Ishikawa (cell line): ENCODE results near the gene GID8.

ENCODE experiments used
- EGR1 ChIP-seq: IDR thresholded peaks from 2 replicates; pipeline ENCODE4 v1.6.1; 2012
- FOXM1 ChIP-seq: IDR thresholded peaks from 2 replicates; pipeline ENCODE4 v1.6.1; 2012; ENCODE audit warnings: low read depth, borderline replicate concordance
- NFIC ChIP-seq: IDR thresholded peaks from 2 replicates; pipeline ENCODE4 v1.6.1; 2012
- TAF1 ChIP-seq: IDR thresholded peaks from 2 replicates; pipeline ENCODE4 v1.6.1; 2012; ENCODE audit warnings: low read depth, mild to moderate bottlenecking
- ZBTB7A ChIP-seq: IDR thresholded peaks from 2 replicates; pipeline ENCODE4 v1.6.1; 2012; ENCODE audit warnings: low read depth
- TF ChIP-seq, protein P1 (sequence below): IDR thresholded peaks from 2 replicates; pipeline ENCODE4 v1.6.1; 2012; ENCODE audit warnings: low read depth, mild to moderate bottlenecking

DNA sequence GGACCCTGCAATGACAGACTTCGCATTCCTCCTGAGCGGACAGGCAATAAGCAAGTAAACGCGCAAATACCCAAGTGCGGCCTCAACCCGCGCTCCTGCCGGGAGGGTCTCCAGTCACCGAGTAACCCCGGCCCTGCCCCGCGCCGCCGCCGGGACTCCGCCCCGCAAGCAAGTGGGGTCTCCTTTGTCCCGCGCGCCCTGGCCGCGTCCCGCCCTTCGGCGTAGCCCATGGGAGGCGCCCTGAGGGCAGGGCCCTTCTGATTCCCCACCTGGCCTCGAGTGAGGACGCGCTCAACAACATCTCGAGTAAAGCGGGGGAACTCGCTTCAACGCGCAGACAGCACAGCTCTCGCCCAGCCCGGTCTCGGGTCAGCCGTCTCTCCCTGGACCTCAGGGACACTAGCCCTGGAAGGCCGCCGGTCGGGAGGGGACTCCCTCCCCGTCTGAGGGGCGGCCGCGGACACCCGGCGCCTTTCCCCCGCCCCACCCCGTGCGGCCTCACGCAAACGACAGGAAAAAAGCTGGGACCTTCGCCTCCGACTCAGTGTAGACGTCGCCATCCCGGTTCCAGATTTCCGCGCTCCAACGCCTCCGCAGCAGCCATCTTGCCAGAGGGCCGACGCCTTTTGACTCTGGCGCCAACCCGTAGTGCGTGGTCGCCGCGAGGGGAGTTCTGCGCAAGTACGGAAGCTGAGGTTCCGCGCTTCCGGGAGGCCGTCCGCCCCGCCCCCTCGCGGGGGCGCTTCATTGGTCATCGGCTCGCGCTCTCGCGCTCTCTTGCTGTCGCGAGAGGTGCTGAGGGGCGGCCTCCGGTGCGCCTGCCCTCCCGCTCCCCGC, 461 bp upstream of the GID8 start:
- TF ChIP-seq ZBTB7A (peak; percentile 66; the same call in 1 of the 2 replicates), FOXM1 (no peak; the same call in 1 of the 2 replicates), TAF1 (peak; percentile 96), NFIC (peak; percentile 27; the same call in 1 of the 2 replicates), EGR1 (peak; percentile 92)
- TF ChIP-seq, protein P1, sequence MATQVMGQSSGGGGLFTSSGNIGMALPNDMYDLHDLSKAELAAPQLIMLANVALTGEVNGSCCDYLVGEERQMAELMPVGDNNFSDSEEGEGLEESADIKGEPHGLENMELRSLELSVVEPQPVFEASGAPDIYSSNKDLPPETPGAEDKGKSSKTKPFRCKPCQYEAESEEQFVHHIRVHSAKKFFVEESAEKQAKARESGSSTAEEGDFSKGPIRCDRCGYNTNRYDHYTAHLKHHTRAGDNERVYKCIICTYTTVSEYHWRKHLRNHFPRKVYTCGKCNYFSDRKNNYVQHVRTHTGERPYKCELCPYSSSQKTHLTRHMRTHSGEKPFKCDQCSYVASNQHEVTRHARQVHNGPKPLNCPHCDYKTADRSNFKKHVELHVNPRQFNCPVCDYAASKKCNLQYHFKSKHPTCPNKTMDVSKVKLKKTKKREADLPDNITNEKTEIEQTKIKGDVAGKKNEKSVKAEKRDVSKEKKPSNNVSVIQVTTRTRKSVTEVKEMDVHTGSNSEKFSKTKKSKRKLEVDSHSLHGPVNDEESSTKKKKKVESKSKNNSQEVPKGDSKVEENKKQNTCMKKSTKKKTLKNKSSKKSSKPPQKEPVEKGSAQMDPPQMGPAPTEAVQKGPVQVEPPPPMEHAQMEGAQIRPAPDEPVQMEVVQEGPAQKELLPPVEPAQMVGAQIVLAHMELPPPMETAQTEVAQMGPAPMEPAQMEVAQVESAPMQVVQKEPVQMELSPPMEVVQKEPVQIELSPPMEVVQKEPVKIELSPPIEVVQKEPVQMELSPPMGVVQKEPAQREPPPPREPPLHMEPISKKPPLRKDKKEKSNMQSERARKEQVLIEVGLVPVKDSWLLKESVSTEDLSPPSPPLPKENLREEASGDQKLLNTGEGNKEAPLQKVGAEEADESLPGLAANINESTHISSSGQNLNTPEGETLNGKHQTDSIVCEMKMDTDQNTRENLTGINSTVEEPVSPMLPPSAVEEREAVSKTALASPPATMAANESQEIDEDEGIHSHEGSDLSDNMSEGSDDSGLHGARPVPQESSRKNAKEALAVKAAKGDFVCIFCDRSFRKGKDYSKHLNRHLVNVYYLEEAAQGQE, result no peak
